NCI-H146 (cell line): ENCODE measurements around the gene TOM1L2.
"Not testable (repeated sequence)": the region's sequence is repeated elsewhere in the genome, so short reads cannot be mapped to it uniquely, and the experiment has no call there.

ENCODE experiments used
- DNase-seq: peaks from one replicate; lab custom pipeline; 2025; lab: John Stamatoyannopoulos, UW

TOM1L2 gene

DNA sequence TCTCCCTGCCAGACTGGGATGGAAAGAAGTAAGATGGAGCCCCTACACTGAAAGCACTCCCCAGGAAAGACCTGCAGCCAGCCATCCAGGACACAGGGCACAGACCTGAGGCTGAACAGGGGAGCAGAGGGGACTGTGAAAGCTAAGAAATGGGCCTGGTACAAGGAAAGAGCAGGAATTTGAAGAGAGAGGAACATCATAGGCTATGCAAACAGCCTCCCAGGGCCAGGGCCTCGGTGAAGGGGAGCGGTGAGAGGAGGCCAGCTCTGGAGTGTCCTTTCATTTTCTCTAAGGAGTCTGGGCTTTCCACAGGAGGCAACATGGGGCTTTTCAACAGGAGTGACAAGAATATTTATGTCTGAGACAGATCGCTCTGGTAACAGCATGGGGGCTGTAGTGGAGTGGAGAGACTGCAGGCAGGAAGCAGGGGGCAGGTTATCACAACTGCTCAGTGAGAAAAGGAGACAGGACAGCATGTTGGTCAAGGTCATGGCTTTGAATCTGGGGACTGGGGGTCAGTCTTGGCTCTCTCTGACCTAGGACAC lies 50.1 kb downstream of the TOM1L2 start:
- DNase-seq: no peak

DNA sequence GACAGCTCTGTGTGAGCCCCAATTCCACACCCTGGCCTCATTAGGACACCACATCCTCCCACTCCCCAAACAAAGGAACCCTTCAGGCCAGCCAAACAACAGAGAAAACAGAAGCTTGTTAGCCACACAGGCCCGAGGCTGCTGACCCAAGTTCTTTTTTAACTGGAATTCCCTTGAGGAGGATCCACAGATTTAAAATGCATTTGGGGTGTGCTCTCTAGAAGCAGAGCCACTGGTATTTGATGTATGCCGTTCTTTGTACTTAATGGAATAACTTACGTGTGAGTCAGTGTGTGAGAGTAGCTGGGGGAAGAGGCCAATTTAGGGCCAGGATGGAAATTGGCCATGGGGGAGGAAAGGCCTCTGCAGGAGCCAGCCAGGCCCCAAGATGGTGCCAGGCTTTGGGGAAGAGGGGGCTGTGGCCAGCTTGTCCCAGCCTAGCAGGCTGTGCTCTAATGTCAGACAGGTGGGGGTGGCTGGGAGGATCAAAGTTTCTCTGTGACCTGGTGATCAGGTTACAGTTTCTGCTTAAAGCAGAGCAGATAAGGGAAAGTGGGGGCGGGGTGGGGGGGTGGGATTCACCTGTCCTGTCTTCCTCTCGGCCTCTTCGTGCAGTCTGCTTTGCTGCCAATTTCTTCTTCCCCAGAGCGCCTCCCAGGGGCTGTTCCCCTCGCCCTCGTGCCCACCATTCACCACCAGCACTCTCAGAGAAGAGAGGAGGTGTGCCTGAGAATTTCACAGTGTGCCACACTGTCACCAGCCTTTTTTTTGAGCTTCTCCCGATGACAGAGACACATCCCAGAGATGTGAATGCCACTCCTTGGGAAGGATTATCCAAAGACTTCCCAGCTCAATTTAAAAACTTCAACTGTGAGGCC lies 50.8 kb downstream of the TOM1L2 start:
- DNase-seq: peak; percentile 32

DNA sequence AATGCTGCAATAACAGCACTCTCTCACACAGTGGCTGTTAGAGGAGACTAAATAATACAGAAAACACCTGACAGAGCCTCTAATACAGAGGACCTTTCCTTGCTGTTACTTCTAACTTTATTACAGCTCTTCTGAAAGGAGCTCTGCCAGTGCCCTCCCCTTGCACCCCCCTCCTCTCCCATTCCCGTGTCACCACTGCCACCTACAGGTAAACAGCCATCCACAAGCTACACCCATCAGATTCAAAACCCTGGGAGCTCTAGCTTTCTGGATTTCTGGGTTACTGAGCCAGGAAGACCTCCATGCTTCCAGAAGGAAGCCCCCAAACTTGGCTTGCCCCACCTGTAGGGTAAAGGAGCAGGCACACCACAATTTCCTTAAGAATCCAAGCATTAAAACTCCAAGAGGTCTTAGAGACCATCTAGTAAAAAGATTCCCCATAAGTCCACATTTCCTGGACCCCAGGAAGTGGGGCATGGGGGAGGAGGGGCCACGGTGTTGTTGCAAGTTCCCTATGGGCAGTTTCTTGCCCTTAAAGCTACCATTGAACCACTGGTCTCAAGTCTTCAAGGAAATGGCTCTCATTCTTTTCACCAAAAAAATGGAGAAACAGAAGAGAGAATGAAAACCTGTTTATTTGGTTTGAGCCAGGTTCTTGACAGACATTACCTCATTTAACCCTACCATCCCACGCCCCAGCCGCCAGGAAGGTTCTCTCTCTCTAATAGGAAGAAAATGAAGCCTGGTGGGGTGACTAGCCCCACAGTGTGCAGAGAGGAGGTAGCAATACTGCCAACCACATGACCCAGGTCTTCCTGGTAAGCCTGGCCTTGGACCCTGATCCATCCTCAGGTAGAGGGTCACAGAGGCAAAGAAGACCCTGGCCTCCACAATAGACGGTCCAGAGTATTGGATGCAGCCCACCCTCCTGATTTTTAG lies 52.8 kb downstream of the TOM1L2 start:
- DNase-seq: peak; percentile 69

- no peak for DNase-seq
These were observed 54.8 kb downstream of the TOM1L2 start for GRCh38 chr17:17917394-17917793.

DNA sequence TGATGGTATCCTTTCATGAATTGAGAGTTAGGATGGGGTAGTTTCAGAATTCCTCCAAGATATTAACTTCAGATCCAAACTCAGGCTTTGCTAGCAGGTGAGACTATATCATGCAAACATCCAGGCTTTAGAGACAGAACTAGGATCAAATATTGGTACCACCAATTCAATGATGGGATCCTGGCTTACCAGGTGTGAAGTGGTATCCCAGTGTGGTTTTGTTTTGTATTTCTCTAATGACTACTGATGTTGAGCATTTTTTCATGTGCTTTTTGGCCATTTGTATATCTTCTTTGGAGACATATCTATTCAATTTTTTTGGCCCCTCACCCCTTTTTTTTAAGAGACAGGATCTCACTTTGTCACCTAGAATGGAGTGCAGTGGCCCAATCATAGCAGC lies 57.0 kb downstream of the TOM1L2 start:
- DNase-seq: no peak

DNA sequence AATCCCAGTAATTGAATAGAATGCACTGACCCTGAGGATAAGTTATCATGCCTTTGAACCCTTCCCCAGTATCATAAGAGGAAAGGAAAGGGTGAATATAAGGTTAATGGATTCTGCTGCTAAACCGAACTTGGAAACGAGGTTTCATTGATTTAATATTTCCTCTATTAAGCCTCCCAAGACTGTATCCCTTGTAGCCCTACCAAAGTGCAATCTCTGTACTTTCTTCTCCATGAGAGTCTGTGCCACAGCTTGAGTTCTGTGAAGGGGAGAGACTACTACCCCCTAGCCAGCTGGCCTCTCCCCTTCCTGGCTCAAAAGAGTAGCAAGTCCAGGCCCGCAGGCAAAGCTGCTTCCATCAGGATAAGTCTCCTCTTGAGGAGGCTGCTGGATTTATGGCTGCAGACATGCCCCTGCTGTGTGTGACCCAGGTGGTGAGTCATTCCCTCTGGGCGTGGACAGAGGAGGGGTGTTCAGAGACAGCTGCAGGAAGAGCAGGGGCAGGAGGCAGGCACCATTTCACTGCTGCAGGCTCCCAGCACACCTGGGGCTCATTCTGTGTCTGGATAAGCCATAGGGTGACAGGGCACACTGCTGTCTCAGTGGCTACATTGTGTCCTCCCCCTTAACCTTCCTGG lies 58.4 kb downstream of the TOM1L2 start:
- peak; percentile 97 for DNase-seq

DNA sequence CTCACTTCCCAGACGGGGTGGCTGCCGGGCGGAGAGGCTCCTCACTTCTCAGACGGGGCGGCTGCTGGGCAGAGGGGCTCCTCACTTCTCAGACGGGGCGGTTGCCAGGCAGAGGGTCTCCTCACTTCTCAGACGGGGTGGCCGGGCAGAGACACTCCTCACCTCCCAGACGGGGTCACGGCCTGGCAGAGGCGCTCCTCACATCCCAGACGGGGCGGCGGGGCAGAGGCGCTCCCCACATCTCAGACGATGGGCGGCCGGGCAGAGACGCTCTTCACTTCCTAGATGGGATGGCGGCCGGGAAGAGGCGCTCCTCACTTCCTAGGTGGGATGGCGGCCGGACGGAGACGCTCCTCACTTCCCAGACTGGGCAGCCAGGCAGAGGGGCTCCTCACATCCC lies 59.9 kb downstream of the TOM1L2 start:
- DNase-seq: not testable (repeated sequence)

DNA sequence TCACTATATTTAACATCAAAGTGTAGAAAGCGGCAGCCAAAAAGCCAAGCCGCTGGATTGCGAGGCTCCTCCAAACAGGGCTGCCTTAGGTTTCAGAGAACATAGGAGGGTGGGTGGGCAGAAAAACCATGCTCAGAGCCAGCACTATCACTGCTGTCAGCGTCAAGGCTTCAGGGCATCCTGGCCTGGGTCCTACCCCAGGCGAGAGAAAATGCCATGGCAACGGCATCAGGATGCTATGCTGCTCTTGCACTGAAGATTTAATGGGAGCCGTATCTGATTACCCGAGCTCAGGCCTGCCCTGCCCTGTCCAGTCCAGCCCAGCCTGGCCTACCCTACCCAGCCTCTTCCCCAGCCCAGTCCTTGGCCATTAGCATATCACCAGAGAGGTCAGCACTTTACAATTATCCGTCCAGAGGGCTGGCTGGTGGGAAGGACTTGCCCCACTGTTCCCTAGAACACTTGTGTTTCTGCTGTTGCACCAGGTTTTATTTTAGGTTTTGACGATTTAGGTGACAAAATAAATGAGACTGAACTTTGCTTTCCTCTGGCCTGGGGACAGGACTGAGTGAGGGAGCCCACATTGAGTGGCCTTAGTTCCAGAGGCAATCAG lies 61.1 kb downstream of the TOM1L2 start:
- peak; percentile 17 for DNase-seq

DNA sequence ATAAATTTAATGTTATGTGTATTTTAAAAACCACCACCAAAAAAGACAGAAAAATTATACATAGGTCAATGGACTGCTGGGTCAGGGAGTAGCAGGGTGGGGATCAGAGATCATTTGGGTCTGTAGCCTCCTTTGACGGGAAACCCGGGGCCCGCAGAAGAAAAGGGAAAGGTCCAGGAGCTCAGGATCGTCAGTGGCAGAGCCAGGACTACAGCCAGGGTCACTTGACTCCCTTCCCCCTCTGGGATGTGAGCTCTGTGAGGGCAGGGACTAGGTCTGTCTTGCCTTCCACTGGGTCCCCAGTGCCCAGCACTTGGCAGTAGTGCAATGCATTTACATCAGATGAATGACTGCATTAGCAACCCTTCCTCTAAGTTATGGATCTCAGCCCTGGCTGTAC lies 62.1 kb downstream of the TOM1L2 start:
- DNase-seq: no peak

- DNase-seq: no peak
These were observed 63.1 kb downstream of the TOM1L2 start for GRCh38 chr17:17909078-17909477.

- no peak for DNase-seq
These were observed 64.7 kb downstream of the TOM1L2 start for GRCh38 chr17:17907469-17907868.

DNA sequence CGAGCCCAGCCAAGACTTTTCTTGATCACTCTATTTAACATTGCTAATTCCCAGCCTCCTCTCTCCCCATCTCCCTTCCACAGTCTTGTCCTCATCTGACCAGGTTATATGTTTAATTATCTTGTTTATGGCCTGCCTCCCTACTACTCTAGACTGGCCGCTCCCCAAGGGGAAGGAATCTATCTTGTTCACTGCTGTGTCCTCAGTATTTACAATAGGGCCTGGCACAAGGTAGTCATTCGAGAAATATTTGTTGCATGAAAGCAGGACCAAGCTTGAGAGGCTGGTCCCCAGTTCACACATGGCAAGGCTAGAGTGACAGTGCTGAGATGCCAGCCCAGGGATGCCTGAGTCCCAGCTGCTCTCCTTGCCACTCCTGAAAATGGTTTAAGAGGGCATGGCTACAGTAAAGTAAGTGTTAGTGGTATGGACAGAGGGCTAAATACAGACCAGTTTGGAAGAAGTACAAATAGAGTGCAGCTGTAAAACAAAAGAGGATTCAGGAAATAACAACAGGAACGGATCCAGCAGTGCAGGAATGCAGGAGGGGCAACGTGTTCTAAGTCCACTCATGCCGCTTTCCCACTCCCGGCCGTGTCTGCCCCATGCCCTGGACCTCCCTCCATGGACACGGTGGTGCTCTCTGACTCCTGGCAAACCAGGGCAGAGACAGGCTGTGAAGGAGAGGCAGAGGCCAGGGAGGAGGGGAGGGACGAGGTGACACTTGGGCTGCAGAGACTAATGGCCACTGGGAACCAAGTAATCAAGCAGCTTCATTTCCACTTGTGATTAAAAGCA lies 65.6 kb downstream of the TOM1L2 start:
- DNase-seq: no peak

- no peak for DNase-seq
These were observed 67.2 kb downstream of the TOM1L2 start for GRCh38 chr17:17905036-17905320.

DNA sequence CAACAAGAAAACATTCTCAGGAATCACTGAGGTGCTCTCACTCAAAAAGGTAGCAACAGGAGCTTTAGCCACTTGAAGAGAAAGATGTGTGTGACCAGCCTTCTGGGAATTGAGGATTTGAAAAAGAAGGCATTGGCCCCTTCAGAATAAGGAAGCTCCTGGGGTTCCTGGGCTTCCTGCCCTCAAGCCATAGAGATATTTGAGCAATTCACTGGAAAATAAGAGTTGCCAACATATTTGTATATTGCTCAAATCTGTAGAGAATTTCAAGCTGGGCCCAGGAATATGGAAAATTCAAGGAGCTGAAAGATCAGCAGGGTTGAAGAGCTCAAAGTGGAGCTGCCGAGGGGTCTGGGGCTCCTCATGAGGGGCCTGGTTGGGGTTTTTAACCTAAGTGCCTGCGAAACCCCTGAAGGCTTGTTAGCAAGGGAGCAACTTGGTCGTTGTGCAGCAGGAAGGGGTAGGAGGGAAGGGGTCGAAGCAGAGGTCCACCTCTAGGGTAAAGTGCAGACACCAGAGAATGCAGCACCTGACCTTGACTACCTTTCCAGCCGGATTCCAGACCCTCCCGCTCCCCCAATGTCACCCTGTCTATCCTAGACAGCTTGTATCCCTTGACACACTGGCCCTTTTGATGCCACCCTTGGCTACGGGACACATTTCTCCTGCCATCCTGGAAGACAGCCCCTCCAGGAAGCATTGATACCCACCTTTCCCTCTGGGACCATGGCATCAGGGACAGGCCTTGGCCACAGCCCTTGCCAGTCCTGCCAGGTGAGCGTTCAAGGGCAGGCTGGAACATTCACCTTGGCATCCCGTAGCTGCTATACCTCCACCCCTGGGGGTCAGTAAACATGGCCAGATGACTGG lies 67.8 kb downstream of the TOM1L2 start:
- no peak for DNase-seq

- DNase-seq: no peak
These were observed 69.3 kb downstream of the TOM1L2 start for GRCh38 chr17:17902877-17903276.

DNA sequence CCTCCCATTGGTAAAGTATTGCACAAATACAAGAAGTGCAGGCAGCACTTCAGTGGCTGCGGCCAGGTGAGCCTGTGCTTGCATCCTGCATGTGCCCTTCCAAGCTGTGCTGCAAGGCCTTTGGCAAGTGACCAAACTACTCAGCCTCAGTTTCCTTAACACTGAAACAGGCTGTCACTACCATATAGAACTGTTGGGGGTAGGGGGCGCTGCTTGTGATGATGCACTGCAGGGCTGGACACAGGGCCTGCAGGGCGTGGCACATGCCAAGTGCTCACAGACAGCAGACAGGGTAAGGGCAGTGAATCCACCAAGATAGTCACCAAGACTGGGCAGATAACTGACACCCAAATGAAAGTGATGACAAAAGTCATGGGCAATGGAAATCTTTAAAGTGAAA lies 69.8 kb downstream of the TOM1L2 start:
- no peak for DNase-seq

GRCh38 chr17:17900615-17901520 lies 71.3 kb downstream of the TOM1L2 start:
- peak; percentile 38 for DNase-seq

- no peak for DNase-seq
These were observed 72.7 kb downstream of the TOM1L2 start for GRCh38 chr17:17899486-17899885.

GRCh38 chr17:17898673-17899072 lies 73.5 kb downstream of the TOM1L2 start:
- DNase-seq: no peak
